Measurements from ENCODE around the gene FAM149A.

Gene FAM149A

DNA sequence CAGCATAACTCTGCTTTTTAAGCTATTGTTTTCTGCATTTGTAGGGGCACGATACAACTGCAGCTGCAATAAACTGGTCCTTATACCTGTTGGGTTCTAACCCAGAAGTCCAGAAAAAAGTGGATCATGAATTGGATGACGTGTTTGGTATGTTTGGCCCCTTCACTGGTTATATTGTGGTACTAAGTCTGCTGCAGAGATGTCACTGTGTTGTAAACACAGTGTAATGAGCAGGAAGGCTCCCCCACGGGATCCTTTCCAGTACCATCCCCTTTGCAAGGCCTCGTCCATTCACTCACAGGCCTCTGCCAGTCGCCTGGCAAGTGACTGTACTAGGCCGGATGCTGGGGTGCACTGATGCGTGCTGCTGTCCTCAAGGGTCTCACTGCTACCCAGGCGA, 100.7 kb downstream of the FAM149A start:
- H3K4me1 ChIP-seq (ENCODE audit: control insufficient read depth, low read depth, low read length): no peaks in the 10 kb centered on the region
- H3K9me3 ChIP-seq (ENCODE audit: control insufficient read depth, low read depth, low read length): no peaks in the 10 kb centered on the region
- H3K27ac ChIP-seq (ENCODE audit: low read length): no peak overlapping the region
- H3K4me3 ChIP-seq (ENCODE audit: low read length): no peak overlapping the region
- H3K9ac ChIP-seq (ENCODE audit: low read length): no peak overlapping the region
- no peaks in the 10 kb centered on the region for H3K36me3 ChIP-seq (ENCODE audit: control insufficient read depth, low read depth, low read length)
- no peaks in the 10 kb centered on the region for H3K27me3 ChIP-seq (ENCODE audit: control insufficient read depth, insufficient read depth, low read length)

- no peaks in the 10 kb centered on the region for H3K27me3 ChIP-seq (ENCODE audit: control insufficient read depth, insufficient read depth, low read length)
- no peaks in the 10 kb centered on the region for H3K36me3 ChIP-seq (ENCODE audit: control insufficient read depth, low read depth, low read length)
- no peak overlapping the region for H3K9ac ChIP-seq (ENCODE audit: low read length)
- no peaks in the 10 kb centered on the region for H3K9me3 ChIP-seq (ENCODE audit: control insufficient read depth, low read depth, low read length)
- H3K27ac ChIP-seq (ENCODE audit: low read length): no peak overlapping the region
- H3K4me1 ChIP-seq (ENCODE audit: control insufficient read depth, low read depth, low read length): no peaks in the 10 kb centered on the region
- H3K4me3 ChIP-seq (ENCODE audit: low read length): no peak overlapping the region
Observed at GRCh38 chr4:186216465-186217024, 112.0 kb downstream of the FAM149A start.

GRCh38 chr4:186217733-186218293, 113.3 kb downstream of the FAM149A start:
- Histone ChIP-seq H3K9ac (ENCODE audit: low read length) (no peak overlapping the region), H3K36me3 (ENCODE audit: control insufficient read depth, low read depth, low read length) (no peaks in the 10 kb centered on the region), H3K27me3 (ENCODE audit: control insufficient read depth, insufficient read depth, low read length) (no peaks in the 10 kb centered on the region), H3K4me1 (ENCODE audit: control insufficient read depth, low read depth, low read length) (no peaks in the 10 kb centered on the region), H3K9me3 (ENCODE audit: control insufficient read depth, low read depth, low read length) (no peaks in the 10 kb centered on the region), H3K27ac (ENCODE audit: low read length) (no peak overlapping the region), H3K4me3 (ENCODE audit: low read length) (no peak overlapping the region)

GRCh38 chr4:186221624-186222023, 117.1 kb downstream of the FAM149A start:
- H3K4me1 ChIP-seq (ENCODE audit: control insufficient read depth, low read depth, low read length): peaks cover 8% of the 10 kb centered on the region
- H3K4me3 ChIP-seq (ENCODE audit: low read length): no peak overlapping the region
- H3K27ac ChIP-seq (ENCODE audit: low read length): no peak overlapping the region
- no peak overlapping the region for H3K9ac ChIP-seq (ENCODE audit: low read length)
- H3K36me3 ChIP-seq (ENCODE audit: control insufficient read depth, low read depth, low read length): no peaks in the 10 kb centered on the region
- peaks cover 14% of the 10 kb centered on the region for H3K9me3 ChIP-seq (ENCODE audit: control insufficient read depth, low read depth, low read length)
- no peaks in the 10 kb centered on the region for H3K27me3 ChIP-seq (ENCODE audit: control insufficient read depth, insufficient read depth, low read length)

Data from iPS-18a (cell line).